Cardiac muscle cell (in vitro differentiated cells and primary cell): ENCODE results near the gene INKA2. TPM values are rescaled to one million over a fixed set of nuclear protein-coding genes. Genes with fewer than 3 reads are reported as not detected.

Source experiments
- DNase-seq, 2 donors: peaks; one replicate each; pipeline versions ENCODE4 v3.0.0 to v3.0.0-alpha.2; 2010 to 2017; ENCODE audit warnings: low read depth in 1 of 2, low spot score in 1 of 2
- H3K27ac ChIP-seq: fragments of 200-600 bp; sonication (generic); 2 replicates; pipeline ENCODE4 v1.5.1; 2016
- H3K27me3 ChIP-seq: fragments of 200-600 bp; sonication (generic); 2 replicates; pipeline ENCODE4 v1.6.0; 2016; ENCODE audit warnings: control low read depth
- H3K36me3 ChIP-seq: fragments of 200-600 bp; sonication (generic); 2 replicates; pipeline ENCODE4 v1.5.1; 2016; ENCODE audit warnings: control low read depth
- H3K4me1 ChIP-seq: fragments of 200-600 bp; sonication (generic); 2 replicates; pipeline ENCODE4 v1.8.1; 2017; ENCODE audit warnings: low read depth, mild to moderate bottlenecking, mixed run types
- H3K4me3 ChIP-seq: fragments of 200-600 bp; sonication (generic); 2 replicates; pipeline ENCODE4 v1.5.1; 2016; ENCODE audit warnings: mild to moderate bottlenecking
- H3K9me3 ChIP-seq: fragments of 200-600 bp; sonication (generic); 2 replicates; pipeline ENCODE4 v1.5.1; 2017; ENCODE audit warnings: low read depth, mild to moderate bottlenecking, control low read depth
- polyA plus RNA-seq: library from polyadenylated mRNA; unstranded; fragments of >200 nt; fragmentation: Nextera tagmentation; extraction: Ambion mirVana; gene quantifications from 2 replicates; pipeline ENCODE4 v1.2.1, GENCODE V29; 2016
- total RNA-seq: library from RNA; depleted of rRNA; stranded (reverse); fragments of >200 nt; gene quantifications from 2 replicates; pipeline ENCODE4 v1.2.3, GENCODE V29; 2016
- TF ChIP-seq, protein P1 (sequence below): IDR thresholded peaks from 2 replicates; pipeline ENCODE4 v1.5.1; 2012; ENCODE audit warnings: low read depth, mild to moderate bottlenecking, low read length

INKA2 gene
- total RNA-seq (7.5 and 11.1 TPM in 2 replicates), polyA plus RNA-seq (4.5 and 7.2 TPM in 2 replicates)

GRCh38 chr1:111739194-111739924 is at the start of gene INKA2:
TSS of gene INKA2 (minus strand) at chr1:111739395. CDS start at chr1:111739242, 153 bp downstream.
- H3K4me1 ChIP-seq: peaks cover 23% of the 10 kb centered on the region
- TF ChIP-seq, protein P1, sequence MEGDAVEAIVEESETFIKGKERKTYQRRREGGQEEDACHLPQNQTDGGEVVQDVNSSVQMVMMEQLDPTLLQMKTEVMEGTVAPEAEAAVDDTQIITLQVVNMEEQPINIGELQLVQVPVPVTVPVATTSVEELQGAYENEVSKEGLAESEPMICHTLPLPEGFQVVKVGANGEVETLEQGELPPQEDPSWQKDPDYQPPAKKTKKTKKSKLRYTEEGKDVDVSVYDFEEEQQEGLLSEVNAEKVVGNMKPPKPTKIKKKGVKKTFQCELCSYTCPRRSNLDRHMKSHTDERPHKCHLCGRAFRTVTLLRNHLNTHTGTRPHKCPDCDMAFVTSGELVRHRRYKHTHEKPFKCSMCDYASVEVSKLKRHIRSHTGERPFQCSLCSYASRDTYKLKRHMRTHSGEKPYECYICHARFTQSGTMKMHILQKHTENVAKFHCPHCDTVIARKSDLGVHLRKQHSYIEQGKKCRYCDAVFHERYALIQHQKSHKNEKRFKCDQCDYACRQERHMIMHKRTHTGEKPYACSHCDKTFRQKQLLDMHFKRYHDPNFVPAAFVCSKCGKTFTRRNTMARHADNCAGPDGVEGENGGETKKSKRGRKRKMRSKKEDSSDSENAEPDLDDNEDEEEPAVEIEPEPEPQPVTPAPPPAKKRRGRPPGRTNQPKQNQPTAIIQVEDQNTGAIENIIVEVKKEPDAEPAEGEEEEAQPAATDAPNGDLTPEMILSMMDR: no peak
- H3K27me3 ChIP-seq: no peaks in the 10 kb centered on the region
- H3K9me3 ChIP-seq: no peaks in the 10 kb centered on the region
- no peaks in the 10 kb centered on the region for H3K36me3 ChIP-seq
- peak; percentile 86 to 94 for DNase-seq
- H3K4me3 ChIP-seq: peak within 1 kb of the TSS; percentile 53
- H3K27ac ChIP-seq: peak within 1 kb of the TSS; percentile 79

GRCh38 chr1:111786669-111787207 is 47.5 kb upstream of the INKA2 start:
- no peak overlapping the region for H3K27ac ChIP-seq
- H3K36me3 ChIP-seq: no peaks in the 10 kb centered on the region
- no peak overlapping the region for H3K4me3 ChIP-seq
- TF ChIP-seq, protein P1: no peak
- no peaks in the 10 kb centered on the region for H3K4me1 ChIP-seq
- H3K9me3 ChIP-seq: no peaks in the 10 kb centered on the region
- H3K27me3 ChIP-seq: peaks cover 8% of the 10 kb centered on the region
- DNase-seq: no peak

DNA sequence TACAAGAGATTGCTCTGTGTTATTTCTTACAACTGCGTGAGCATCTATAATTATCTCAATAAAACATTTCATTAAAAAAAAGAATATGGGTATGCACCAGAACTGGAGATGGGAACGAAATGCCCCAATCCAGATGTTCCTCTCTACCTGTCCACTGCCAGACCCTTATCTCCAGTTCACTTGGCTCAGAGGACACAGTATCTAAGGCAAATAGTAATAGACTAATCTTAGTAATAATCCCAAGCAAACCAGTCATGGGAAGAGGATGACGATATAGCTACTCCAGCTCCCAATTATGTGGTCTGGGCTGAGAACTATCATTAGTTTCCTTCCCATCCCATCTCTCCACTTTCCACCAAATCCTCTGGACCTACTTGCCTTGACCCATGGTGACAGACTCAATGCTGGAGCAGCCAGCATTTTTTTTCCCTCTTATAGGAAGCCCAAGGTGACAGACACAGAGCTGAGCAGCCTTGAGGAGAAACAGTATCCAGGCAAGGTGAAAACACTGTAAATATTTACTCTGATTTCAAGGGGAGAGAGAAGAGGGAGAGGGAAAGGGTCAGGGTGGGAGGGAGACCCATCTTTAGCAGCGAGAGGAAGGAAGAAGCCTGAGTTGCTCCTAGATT is 45.2 kb upstream of the INKA2 start:
- H3K36me3 ChIP-seq: no peaks in the 10 kb centered on the region
- H3K27me3 ChIP-seq: peaks cover 8% of the 10 kb centered on the region
- H3K27ac ChIP-seq: no peak overlapping the region
- no peak overlapping the region for H3K4me3 ChIP-seq
- H3K9me3 ChIP-seq: no peaks in the 10 kb centered on the region
- TF ChIP-seq, protein P1: no peak
- DNase-seq: no peak
- H3K4me1 ChIP-seq: no peaks in the 10 kb centered on the region

GRCh38 chr1:111779546-111779945 is 40.4 kb upstream of the INKA2 start:
- Histone ChIP-seq H3K27me3 (no peaks in the 10 kb centered on the region), H3K4me3 (no peak overlapping the region), H3K4me1 (no peaks in the 10 kb centered on the region), H3K36me3 (no peaks in the 10 kb centered on the region), H3K27ac (no peak overlapping the region), H3K9me3 (no peaks in the 10 kb centered on the region)
- DNase-seq: no peak
- TF ChIP-seq, protein P1: no peak

GRCh38 chr1:111778541-111779051 is 39.4 kb upstream of the INKA2 start:
- Histone ChIP-seq H3K27me3 (no peaks in the 10 kb centered on the region), H3K9me3 (no peaks in the 10 kb centered on the region), H3K36me3 (no peaks in the 10 kb centered on the region), H3K4me3 (no peak overlapping the region), H3K27ac (no peak overlapping the region), H3K4me1 (no peaks in the 10 kb centered on the region)
- DNase-seq: peak in 1 of 2 donors; percentile 54
- TF ChIP-seq, protein P1: no peak
